K562 (cell line): ENCODE data around the gene TMEM45B. TPM values are rescaled to one million over a fixed set of nuclear protein-coding genes. Genes with fewer than 3 reads are reported as not detected.

Source experiments
- ATAC-seq: fragments of 200-7000 bp; cut with Tn5 transposase; 3 replicates; pipeline ENCODE4 v1.9.1; 2020; ENCODE audit warnings: moderate library complexity
- BruUV-seq: library from RNA; stranded (reverse); fragments of 400-500 nt; replicated peaks from 2 replicates; lab custom pipeline; 2021; lab: Mats Ljungman, UMichigan
- CTCF ChIA-PET: fragments of 300-600 bp; formaldehyde crosslinking; extraction: SDS; loops from one replicate; lab custom pipeline; 2021; ENCODE audit warnings: low intra/inter-chr PET ratio; lab: Yijun Ruan, JAX
- POLR2A ChIA-PET: fragments of 300-600, 350-650 bp; sonication (Branson Sonifier 250); formaldehyde crosslinking; extraction: SDS; loops from one replicate; lab custom pipeline; 2021; ENCODE audit warnings: antibody characterized with exemption, inconsistent platforms; lab: Yijun Ruan, JAX
- DNase-seq, 4 experiments: peaks; one replicate each; pipeline versions ENCODE4 v3.0.0 to v3.0.0-alpha.2; 2011 to 2018; ENCODE audit warnings: low spot score in 3 of 4, mixed read lengths in 3 of 4; ENCODE audit errors: extremely low read depth in 1 of 4
- FAIRE-seq: peaks from 2 replicates; lab custom pipeline; 2011; peaks lifted over from hg19 to GRCh38; lab: Jason Lieb, UNC
- H2AFZ ChIP-seq: 2 replicates; pipeline ENCODE4 v1.6.0; 2011; ENCODE audit warnings: low read depth, low read length, control low read depth, inconsistent platforms
- H3K27ac ChIP-seq: fragments of 200-600 bp; 3 replicates; pipeline ENCODE4 v1.8.0; 2011; ENCODE audit warnings: low read depth, mild to moderate bottlenecking, control low read depth, inconsistent platforms, low read length, moderate library complexity, mixed read lengths; ENCODE audit errors: extremely low read depth
- H3K27me3 ChIP-seq, 2 experiments: fragments of 300-600 bp in 1 of 2; 2 replicates in 1 of 2; 3 replicates in 1 of 2; pipeline versions ENCODE4 v1.6.0 to v1.8.0; 2011; ENCODE audit warnings: inconsistent platforms in 2 of 2, low read length in 2 of 2, mild to moderate bottlenecking in 1 of 2, mixed read lengths in 1 of 2, moderate library complexity in 1 of 2; ENCODE audit not compliant: control insufficient read depth in 2 of 2, insufficient read depth in 2 of 2
- H3K36me3 ChIP-seq: fragments of 300-600 bp; 3 replicates; pipeline ENCODE4 v1.8.0; 2011; ENCODE audit warnings: mild to moderate bottlenecking, low read length, inconsistent platforms; ENCODE audit not compliant: control insufficient read depth, insufficient read depth
- H3K4me1 ChIP-seq, 2 experiments: fragments of 200-600 bp in 1 of 2; replicated peaks in 1 of 2; 2 replicates in 1 of 2; 3 replicates in 1 of 2; pipeline versions ENCODE4 v1.5.1 to v1.8.0; 2011; ENCODE audit warnings: inconsistent platforms in 2 of 2, low read length in 2 of 2, mild to moderate bottlenecking in 1 of 2, mixed read lengths in 1 of 2, moderate library complexity in 1 of 2; ENCODE audit not compliant: control insufficient read depth in 2 of 2, insufficient read depth in 2 of 2
- H3K4me2 ChIP-seq: 2 replicates; pipeline ENCODE4 v1.6.1; 2011; ENCODE audit warnings: low read length, control low read depth, inconsistent platforms, mixed read lengths; ENCODE audit not compliant: insufficient read depth
- H3K4me3 ChIP-seq: fragments of 200-600 bp; sonication (generic), shearing (Covaris generic); 2 replicates; pipeline ENCODE4 v1.5.1; 2016; ENCODE audit warnings: control low read depth, inconsistent platforms
- H3K79me2 ChIP-seq: fragments of 200-600 bp; 3 replicates; pipeline ENCODE4 v1.8.0; 2011; ENCODE audit warnings: low read length, inconsistent platforms; ENCODE audit not compliant: control insufficient read depth, insufficient read depth
- H3K9ac ChIP-seq, 2 experiments: 2 replicates each; pipeline versions ENCODE4 v1.6.0 to v1.6.1; 2011; ENCODE audit warnings: low read depth in 2 of 2, low read length in 2 of 2, control low read depth in 1 of 2, inconsistent platforms in 1 of 2, mild to moderate bottlenecking in 1 of 2, mixed read lengths in 1 of 2; ENCODE audit not compliant: insufficient read depth in 1 of 2
- H3K9me1 ChIP-seq: one replicate; pipeline ENCODE4 v1.6.0; 2011; ENCODE audit warnings: inconsistent platforms, mild to moderate bottlenecking, low read length, moderate library complexity; ENCODE audit not compliant: control insufficient read depth, insufficient read depth
- H3K9me3 ChIP-seq: replicated peaks from 2 replicates; pipeline ENCODE4 v1.5.1; 2011; ENCODE audit warnings: low read depth, low read length, inconsistent platforms; ENCODE audit not compliant: control insufficient read depth, insufficient read depth
- H4K20me1 ChIP-seq: replicated peaks from 2 replicates; pipeline ENCODE4 v1.6.1; 2011; ENCODE audit warnings: low read length, inconsistent platforms, mixed read lengths; ENCODE audit not compliant: control insufficient read depth, insufficient read depth
- DNMT1 ChIP-seq: fragments of 450-650 bp; IDR thresholded peaks from 2 replicates; pipeline ENCODE4 v1.6.1; 2016; ENCODE audit warnings: antibody characterized with exemption, mild to moderate bottlenecking
- DPF2 ChIP-seq: fragments of 450-650 bp; IDR thresholded peaks from 2 replicates; pipeline ENCODE4 v1.6.1; 2016
- ELF4 ChIP-seq: fragments of 450-650 bp; formaldehyde crosslinking; IDR thresholded peaks from 2 replicates; pipeline ENCODE4 v1.4.0; 2022; ENCODE audit warnings: missing genetic modification characterization
- EP300 ChIP-seq: IDR thresholded peaks from 2 replicates; pipeline ENCODE4 v1.6.1; 2012; ENCODE audit warnings: low read length, improper control_type of control experiment
- HDAC2 ChIP-seq: fragments of 450-650 bp; IDR thresholded peaks from 2 replicates; pipeline ENCODE4 v1.6.1; 2016; ENCODE audit warnings: mild to moderate bottlenecking
- HIVEP1 ChIP-seq: fragments of 250-450 bp; sonication (Bioruptor Pico); IDR thresholded peaks from 2 replicates; pipeline ENCODE4 v1.4.0; 2020; ENCODE audit warnings: mild to moderate bottlenecking
- IRF2 ChIP-seq: sonication (generic); formaldehyde crosslinking; IDR thresholded peaks from 2 replicates; pipeline ENCODE4 v1.8.1; 2022; ENCODE audit warnings: mild to moderate bottlenecking, missing genetic modification reagents
- KAT7 ChIP-seq: sonication (generic); formaldehyde crosslinking; IDR thresholded peaks from 2 replicates; pipeline ENCODE4 v1.8.0; 2022; ENCODE audit warnings: missing genetic modification reagents, mild to moderate bottlenecking, borderline replicate concordance
- NFIX ChIP-seq: fragments of 250-450 bp; sonication (Bioruptor Pico); IDR thresholded peaks from 2 replicates; pipeline ENCODE4 v1.4.0; 2020; ENCODE audit warnings: low read depth, mild to moderate bottlenecking, moderate library complexity
- NR2C1 ChIP-seq, 2 experiments: fragments of 450-650 bp; IDR thresholded peaks; 2 replicates each; pipeline ENCODE4 v1.6.1; 2017; ENCODE audit warnings: mild to moderate bottlenecking in 2 of 2, antibody characterized with exemption in 1 of 2, inconsistent platforms in 1 of 2, missing compliant biosample characterization in 1 of 2, missing genetic modification characterization in 1 of 2
- PYGO2 ChIP-seq: fragments of 450-650 bp; IDR thresholded peaks from 2 replicates; pipeline ENCODE4 v1.6.1; 2016; ENCODE audit warnings: mild to moderate bottlenecking, missing genetic modification characterization, moderate library complexity, missing compliant biosample characterization
- SPI1 ChIP-seq: IDR thresholded peaks from 2 replicates; pipeline ENCODE4 v1.6.1; 2011; ENCODE audit warnings: low read depth, low read length, control low read depth, borderline replicate concordance
- TCF3 ChIP-seq: sonication (generic); formaldehyde crosslinking; IDR thresholded peaks from 2 replicates; pipeline ENCODE4 v1.4.0; 2020; ENCODE audit warnings: mild to moderate bottlenecking, missing genetic modification reagents
- TSC22D4 ChIP-seq: fragments of 450-650 bp; IDR thresholded peaks from 2 replicates; pipeline ENCODE4 v1.6.1; 2016; ENCODE audit warnings: missing genetic modification characterization, missing biosample characterization, control low read depth
- ZNF134 ChIP-seq: fragments of 250-450 bp; sonication (Bioruptor Pico); conservative IDR thresholded peaks from 2 replicates; pipeline ENCODE4 v1.4.0; 2020
- ZNF780A ChIP-seq: fragments of 250-450 bp; sonication (Bioruptor Pico); IDR thresholded peaks from 2 replicates; pipeline ENCODE4 v1.5.0; 2021; ENCODE audit warnings: mild to moderate bottlenecking
- WGBS: fragments of 100-300 bp; shearing (Covaris generic); methylation state at CpG from one replicate; pipeline ENCODE4 v1.1.6; 2016; ENCODE audit warnings: low coverage, mixed read lengths; ENCODE audit not compliant: insufficient coverage; ENCODE audit errors: missing lambda C conversion rate; 5-methylcytosine and 5-hydroxymethylcytosine counted together
- in situ Hi-C: fragments of 300-500 bp; cut with MboI; formaldehyde crosslinking; loops from 4 replicates; pipeline ENCODE4 v1.15.0; 2018; ENCODE audit warnings: inconsistent platforms, mixed read lengths
- intact Hi-C: fragments of 100-400 bp; cut with micrococcal nuclease; formaldehyde crosslinking; loops from 2 replicates; pipeline ENCODE4 v1.14.2; 2022
- polyA plus RNA-seq, 8 experiments: library from polyadenylated mRNA; depleted of rRNA in 4 of 8; stranded (reverse) in 5 of 8; unstranded in 3 of 8; fragments of >200 nt; fragmentation: Nextera tagmentation in 2 of 8; fragmentation: Illumina TruSeq in 1 of 8; extraction: Ambion mirVana in 2 of 8; extraction: Trizol in 1 of 8; gene quantifications; 2 replicates each; pipeline versions ENCODE4 v1.2.1 to v1.2.3, GENCODE V29; 2011 to 2014; ENCODE audit warnings: inconsistent platforms in 1 of 8, missing spikeins in 1 of 8
- total RNA-seq, 7 experiments: library from RNA; depleted of rRNA in 6 of 7; stranded (reverse); fragments of >200 nt in 6 of 7; fragmentation: Illumina TruSeq in 2 of 7; extraction: Trizol in 2 of 7; gene quantifications; 2 replicates each; pipeline versions ENCODE4 v1.2.1 to v1.2.3, GENCODE V29; 2011 to 2021; ENCODE audit warnings: low replicate concordance in 1 of 7
- TF ChIP-seq, protein P1 (sequence below): sonication (generic); formaldehyde crosslinking; IDR thresholded peaks from 2 replicates; pipeline ENCODE4 v1.8.1; 2022; ENCODE audit warnings: missing genetic modification reagents
- TF ChIP-seq, protein P2 (sequence below): fragments of 250-450 bp; sonication (Bioruptor Pico); IDR thresholded peaks from 2 replicates; pipeline ENCODE4 v1.8.0; 2022; ENCODE audit warnings: inconsistent platforms, mild to moderate bottlenecking, moderate library complexity, borderline replicate concordance
- TF ChIP-seq, protein P3 (sequence below): fragments of 250-450 bp; sonication (Bioruptor Pico); IDR thresholded peaks from 2 replicates; pipeline ENCODE4 v1.5.0; 2021; ENCODE audit warnings: mild to moderate bottlenecking, borderline replicate concordance

TMEM45B gene
- total and polyA plus RNA-seq, 9 of the 15 experiments (the other 6 are each of a cell fraction or from before 2014, with no cell fraction given), result 0.07 TPM; not detected in 8

DNA sequence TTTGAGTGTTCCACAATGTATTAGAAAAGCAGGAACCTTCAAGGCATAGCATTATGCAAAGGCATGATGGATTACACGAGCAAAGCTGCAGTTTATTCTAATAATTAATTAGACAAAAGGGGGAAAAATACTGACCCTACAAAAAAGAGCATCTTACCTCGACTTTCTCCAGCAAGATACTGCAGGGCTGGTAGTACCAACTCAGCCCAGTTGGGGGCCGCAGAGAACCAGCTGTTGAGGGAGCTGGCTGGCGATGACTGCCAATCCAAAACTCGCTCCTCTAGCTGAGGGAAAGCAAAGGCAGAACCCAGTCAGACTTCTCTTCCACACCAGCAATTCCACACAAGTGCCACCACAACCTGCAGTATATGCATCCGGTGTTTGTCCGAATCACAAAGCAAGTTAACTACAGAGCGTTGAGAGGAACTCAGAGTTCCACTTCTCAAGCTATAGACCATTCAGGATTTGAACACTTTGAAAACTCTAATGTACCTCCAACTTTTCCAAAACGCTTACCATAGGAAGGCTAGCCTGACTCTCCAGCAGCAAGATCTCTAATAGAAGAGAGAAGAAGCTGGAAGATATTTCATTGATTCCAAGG lies 66.0 kb downstream of the TMEM45B start (continued):
- TF ChIP-seq SPI1 (no peak), HDAC2 (no peak), KAT7 (CRISPR knock-in tag) (no peak)

DNA sequence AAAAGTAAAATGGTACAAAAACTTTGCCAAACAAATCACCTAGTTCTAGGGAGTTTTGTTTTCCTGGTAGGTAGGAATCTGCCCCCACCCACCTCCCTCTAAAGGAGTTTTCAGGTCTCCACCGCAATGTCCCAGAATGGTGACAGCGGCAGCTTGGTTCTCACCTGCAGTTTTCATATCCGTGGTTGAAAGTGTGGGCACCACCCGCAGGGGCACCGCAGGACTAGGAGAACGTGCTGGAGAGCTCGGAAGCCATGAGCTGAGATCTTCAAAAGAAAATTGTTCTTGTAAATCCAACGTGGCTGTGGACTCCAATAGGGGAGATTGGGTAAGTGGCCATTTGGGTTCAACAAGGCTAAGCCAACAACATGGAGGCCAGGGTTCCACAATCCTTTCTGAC lies 68.9 kb downstream of the TMEM45B start:
- no TSS peak for BruUV-seq
- TF ChIP-seq, protein P1, sequence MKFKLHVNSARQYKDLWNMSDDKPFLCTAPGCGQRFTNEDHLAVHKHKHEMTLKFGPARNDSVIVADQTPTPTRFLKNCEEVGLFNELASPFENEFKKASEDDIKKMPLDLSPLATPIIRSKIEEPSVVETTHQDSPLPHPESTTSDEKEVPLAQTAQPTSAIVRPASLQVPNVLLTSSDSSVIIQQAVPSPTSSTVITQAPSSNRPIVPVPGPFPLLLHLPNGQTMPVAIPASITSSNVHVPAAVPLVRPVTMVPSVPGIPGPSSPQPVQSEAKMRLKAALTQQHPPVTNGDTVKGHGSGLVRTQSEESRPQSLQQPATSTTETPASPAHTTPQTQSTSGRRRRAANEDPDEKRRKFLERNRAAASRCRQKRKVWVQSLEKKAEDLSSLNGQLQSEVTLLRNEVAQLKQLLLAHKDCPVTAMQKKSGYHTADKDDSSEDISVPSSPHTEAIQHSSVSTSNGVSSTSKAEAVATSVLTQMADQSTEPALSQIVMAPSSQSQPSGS (CRISPR knock-in tag), result no peak
- TF ChIP-seq IRF2 (CRISPR knock-in tag), result no peak
- TF ChIP-seq TCF3 (CRISPR knock-in tag), result no peak
- TF ChIP-seq TSC22D4, result no peak
- TF ChIP-seq, protein P2, sequence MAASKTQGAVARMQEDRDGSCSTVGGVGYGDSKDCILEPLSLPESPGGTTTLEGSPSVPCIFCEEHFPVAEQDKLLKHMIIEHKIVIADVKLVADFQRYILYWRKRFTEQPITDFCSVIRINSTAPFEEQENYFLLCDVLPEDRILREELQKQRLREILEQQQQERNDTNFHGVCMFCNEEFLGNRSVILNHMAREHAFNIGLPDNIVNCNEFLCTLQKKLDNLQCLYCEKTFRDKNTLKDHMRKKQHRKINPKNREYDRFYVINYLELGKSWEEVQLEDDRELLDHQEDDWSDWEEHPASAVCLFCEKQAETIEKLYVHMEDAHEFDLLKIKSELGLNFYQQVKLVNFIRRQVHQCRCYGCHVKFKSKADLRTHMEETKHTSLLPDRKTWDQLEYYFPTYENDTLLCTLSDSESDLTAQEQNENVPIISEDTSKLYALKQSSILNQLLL (CRISPR knock-in tag), result no peak
- TF ChIP-seq DNMT1, result no peak
- no peak for TF ChIP-seq HIVEP1 (CRISPR knock-in tag)
- TF ChIP-seq NR2C1 (IDR thresholded peaks at IDR 0.05), result no peak
- no peak for TF ChIP-seq NR2C1 (tag; IDR thresholded peaks at IDR 0.05)
- no peak for TF ChIP-seq ZNF780A (CRISPR knock-in tag)
- TF ChIP-seq DPF2, result no peak
- TF ChIP-seq, protein P3, sequence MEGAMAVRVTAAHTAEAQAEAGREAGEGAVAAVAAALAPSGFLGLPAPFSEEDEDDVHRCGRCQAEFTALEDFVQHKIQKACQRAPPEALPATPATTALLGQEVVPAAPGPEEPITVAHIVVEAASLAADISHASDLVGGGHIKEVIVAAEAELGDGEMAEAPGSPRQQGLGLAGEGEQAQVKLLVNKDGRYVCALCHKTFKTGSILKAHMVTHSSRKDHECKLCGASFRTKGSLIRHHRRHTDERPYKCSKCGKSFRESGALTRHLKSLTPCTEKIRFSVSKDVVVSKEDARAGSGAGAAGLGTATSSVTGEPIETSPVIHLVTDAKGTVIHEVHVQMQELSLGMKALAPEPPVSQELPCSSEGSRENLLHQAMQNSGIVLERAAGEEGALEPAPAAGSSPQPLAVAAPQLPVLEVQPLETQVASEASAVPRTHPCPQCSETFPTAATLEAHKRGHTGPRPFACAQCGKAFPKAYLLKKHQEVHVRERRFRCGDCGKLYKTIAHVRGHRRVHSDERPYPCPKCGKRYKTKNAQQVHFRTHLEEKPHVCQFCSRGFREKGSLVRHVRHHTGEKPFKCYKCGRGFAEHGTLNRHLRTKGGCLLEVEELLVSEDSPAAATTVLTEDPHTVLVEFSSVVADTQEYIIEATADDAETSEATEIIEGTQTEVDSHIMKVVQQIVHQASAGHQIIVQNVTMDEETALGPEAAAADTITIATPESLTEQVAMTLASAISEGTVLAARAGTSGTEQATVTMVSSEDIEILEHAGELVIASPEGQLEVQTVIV (CRISPR knock-in tag), result no peak
- TF ChIP-seq PYGO2 (tag), result no peak
- no peak for TF ChIP-seq NFIX
- TF ChIP-seq ZNF134, result no peak
- TF ChIP-seq EP300, result no peak
- no peak for TF ChIP-seq ELF4 (CRISPR knock-in tag)

More for the DNA sequence above, 68.9 kb downstream of the TMEM45B start:
- Histone ChIP-seq H3K9me3 (no peaks in the 10 kb centered on the region), H3K9ac (no peak overlapping the region), H3K27me3 (no peaks in the 10 kb centered on the region), H3K27ac (no peak overlapping the region), H4K20me1 (no peaks in the 10 kb centered on the region), H2AFZ (no peak overlapping the region), H3K4me2 (no peak overlapping the region), H3K36me3 (peaks cover 98% of the 10 kb centered on the region), H3K4me1 (no peaks in the 10 kb centered on the region), H3K9me1 (no peaks in the 10 kb centered on the region), H3K79me2 (no peaks in the 10 kb centered on the region), H3K4me3 (no peak overlapping the region)
- FAIRE-seq, result no peak
- ATAC-seq, result no peak
- CTCF ChIA-PET, result no interaction called here
- DNase-seq, result no peak
- 91% methylated on average over 8 of the region's 8 CpGs for WGBS
- in situ Hi-C loops (no loop called here), intact Hi-C loops (no loop called here)
- POLR2A ChIA-PET, result interaction anchor here (1.2 kb wide), 1 partner anchor 8 kb away, joined by 3 read pairs; no protein-coding TSS in a partner anchor
